SU-DHL-6 (cell line): ENCODE measurements around the gene FOXN3.

Source experiments
- EZH2phosphoT487 ChIP-seq: fragments of 200-600 bp; sonication (generic), shearing (Covaris generic); conservative IDR thresholded peaks from 2 replicates; pipeline ENCODE4 v1.6.1; 2018; ENCODE audit warnings: mild to moderate bottlenecking, antibody characterized with exemption, low read length, moderate library complexity, mixed read lengths
- TF ChIP-seq, protein P1 (sequence below): fragments of 200-600 bp; sonication (generic); IDR thresholded peaks from one replicate; pipeline ENCODE4 v1.5.1; 2017; ENCODE audit warnings: antibody characterized with exemption, mild to moderate bottlenecking, low read length, moderate library complexity; ENCODE audit not compliant: insufficient read depth, poor library complexity, severe bottlenecking

DNA sequence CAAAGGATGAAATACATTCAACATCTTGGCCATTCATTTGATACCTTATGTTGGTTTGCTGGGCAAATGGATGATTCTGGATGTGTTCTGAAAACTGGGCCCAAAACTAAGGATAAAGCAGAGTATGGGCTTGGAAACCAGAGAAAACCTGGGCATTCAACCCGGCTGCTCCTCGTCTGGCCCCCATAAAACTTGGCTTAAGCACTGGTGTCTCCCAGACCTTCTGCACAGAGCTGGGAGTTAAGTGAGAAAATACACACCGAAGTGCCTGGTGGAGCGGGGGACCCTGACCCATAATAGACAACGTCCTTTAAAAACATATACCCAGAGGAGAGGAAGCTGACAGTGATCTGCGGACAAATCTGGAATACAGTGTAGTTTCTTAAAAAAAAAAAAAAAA lies 112.5 kb downstream of the FOXN3 start:
- TF ChIP-seq, protein P1, sequence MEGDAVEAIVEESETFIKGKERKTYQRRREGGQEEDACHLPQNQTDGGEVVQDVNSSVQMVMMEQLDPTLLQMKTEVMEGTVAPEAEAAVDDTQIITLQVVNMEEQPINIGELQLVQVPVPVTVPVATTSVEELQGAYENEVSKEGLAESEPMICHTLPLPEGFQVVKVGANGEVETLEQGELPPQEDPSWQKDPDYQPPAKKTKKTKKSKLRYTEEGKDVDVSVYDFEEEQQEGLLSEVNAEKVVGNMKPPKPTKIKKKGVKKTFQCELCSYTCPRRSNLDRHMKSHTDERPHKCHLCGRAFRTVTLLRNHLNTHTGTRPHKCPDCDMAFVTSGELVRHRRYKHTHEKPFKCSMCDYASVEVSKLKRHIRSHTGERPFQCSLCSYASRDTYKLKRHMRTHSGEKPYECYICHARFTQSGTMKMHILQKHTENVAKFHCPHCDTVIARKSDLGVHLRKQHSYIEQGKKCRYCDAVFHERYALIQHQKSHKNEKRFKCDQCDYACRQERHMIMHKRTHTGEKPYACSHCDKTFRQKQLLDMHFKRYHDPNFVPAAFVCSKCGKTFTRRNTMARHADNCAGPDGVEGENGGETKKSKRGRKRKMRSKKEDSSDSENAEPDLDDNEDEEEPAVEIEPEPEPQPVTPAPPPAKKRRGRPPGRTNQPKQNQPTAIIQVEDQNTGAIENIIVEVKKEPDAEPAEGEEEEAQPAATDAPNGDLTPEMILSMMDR = no peak
- TF ChIP-seq EZH2phosphoT487 = no peak
